Measurements from ENCODE around the gene UTP20.

The UTP20 gene

DNA sequence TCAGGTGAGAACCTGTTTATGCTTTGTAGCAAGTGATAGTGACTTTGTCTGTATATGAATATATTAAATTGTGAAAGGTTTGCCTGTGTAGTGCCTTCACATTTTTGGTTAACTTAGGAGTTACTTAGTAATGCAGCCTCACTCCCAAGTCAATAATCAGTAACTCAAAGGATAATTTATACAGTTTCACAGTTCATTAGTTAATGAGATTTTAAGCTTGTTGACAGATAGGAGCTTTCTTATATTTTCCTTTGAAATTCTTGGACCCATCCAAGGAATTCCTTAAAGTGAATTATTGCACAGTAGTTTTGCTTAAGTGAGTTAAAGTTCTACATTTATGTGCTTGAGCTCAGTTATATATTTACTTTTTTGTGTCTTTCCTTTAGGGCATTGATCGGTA is 50.7 kb downstream of the UTP20 start:
- TF ChIP-seq CTCF (IDR thresholded peaks at IDR 0.05; ENCODE audit: control insufficient read depth, insufficient read depth, low read depth, low read length, missing control alignments): no peak
- H3K4me3 ChIP-seq (ENCODE audit: control insufficient read depth, low read depth, low read length): no peak overlapping the region
- no peak for DNase-seq (ENCODE audit: low read depth)

GRCh38 chr12:101336437-101336836 is 56.5 kb downstream of the UTP20 start:
- H3K4me3 ChIP-seq (ENCODE audit: control insufficient read depth, low read depth, low read length): no peak overlapping the region
- no peak for TF ChIP-seq CTCF (IDR thresholded peaks at IDR 0.05; ENCODE audit: control insufficient read depth, insufficient read depth, low read depth, low read length, missing control alignments)
- DNase-seq (ENCODE audit: low read depth): no peak

- no peak for DNase-seq (ENCODE audit: low read depth)
- H3K4me3 ChIP-seq (ENCODE audit: control insufficient read depth, low read depth, low read length): no peak overlapping the region
- TF ChIP-seq CTCF (IDR thresholded peaks at IDR 0.05; ENCODE audit: control insufficient read depth, insufficient read depth, low read depth, low read length, missing control alignments): no peak
Observed at GRCh38 chr12:101338087-101338486, 58.2 kb downstream of the UTP20 start.

GRCh38 chr12:101343893-101344292 is 64.0 kb downstream of the UTP20 start:
- TF ChIP-seq CTCF (IDR thresholded peaks at IDR 0.05; ENCODE audit: control insufficient read depth, insufficient read depth, low read depth, low read length, missing control alignments): no peak
- H3K4me3 ChIP-seq (ENCODE audit: control insufficient read depth, low read depth, low read length): no peak overlapping the region
- no peak for DNase-seq (ENCODE audit: low read depth)

DNA sequence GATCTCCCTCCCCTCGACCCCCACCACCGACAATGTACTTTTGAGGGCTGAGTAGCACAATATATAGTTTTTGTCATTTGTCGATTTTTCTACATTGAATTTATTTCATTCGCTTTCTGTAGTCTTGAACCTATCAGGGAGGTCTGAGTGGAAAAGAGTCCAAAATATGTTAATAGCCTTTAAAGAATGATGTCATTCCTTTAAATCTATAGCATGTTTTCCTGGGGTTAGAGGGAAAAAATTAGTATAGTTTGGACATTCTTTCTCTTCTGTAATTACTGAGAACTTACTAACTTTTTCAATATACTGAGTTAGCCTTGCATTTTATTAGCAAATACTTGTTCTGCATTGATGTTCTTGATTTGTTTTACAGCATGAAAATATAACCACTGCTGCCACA is 71.8 kb downstream of the UTP20 start:
- DNase-seq (ENCODE audit: low read depth): no peak
- no peak for TF ChIP-seq CTCF (IDR thresholded peaks at IDR 0.05; ENCODE audit: control insufficient read depth, insufficient read depth, low read depth, low read length, missing control alignments)

GRCh38 chr12:101356794-101357193 is 76.9 kb downstream of the UTP20 start:
- H3K4me3 ChIP-seq (ENCODE audit: control insufficient read depth, low read depth, low read length): no peak overlapping the region
- no peak for DNase-seq (ENCODE audit: low read depth)
- no peak for TF ChIP-seq CTCF (IDR thresholded peaks at IDR 0.05; ENCODE audit: control insufficient read depth, insufficient read depth, low read depth, low read length, missing control alignments)

More for the DNA sequence above, 71.8 kb downstream of the UTP20 start:
- H3K4me3 ChIP-seq (ENCODE audit: control insufficient read depth, low read depth, low read length): no peak overlapping the region

GRCh38 chr12:101361455-101361854 is 81.5 kb downstream of the UTP20 start:
- no peak for DNase-seq (ENCODE audit: low read depth)
- no peak for TF ChIP-seq CTCF (IDR thresholded peaks at IDR 0.05; ENCODE audit: control insufficient read depth, insufficient read depth, low read depth, low read length, missing control alignments)
- no peak overlapping the region for H3K4me3 ChIP-seq (ENCODE audit: control insufficient read depth, low read depth, low read length)

Data from AG09309 (cell line).